SH-SY5Y (cell line): Measurements from ENCODE around the gene MON1A.

Experiments used
- GATA2 ChIP-seq: IDR thresholded peaks from 2 replicates; pipeline ENCODE4 v1.6.1; 2011; ENCODE audit warnings: mild to moderate bottlenecking, low read depth, low read length
- GATA3 ChIP-seq: IDR thresholded peaks from 2 replicates; pipeline ENCODE4 v1.6.1; 2011; ENCODE audit warnings: low read depth, mild to moderate bottlenecking, low read length, moderate library complexity

Gene MON1A

DNA sequence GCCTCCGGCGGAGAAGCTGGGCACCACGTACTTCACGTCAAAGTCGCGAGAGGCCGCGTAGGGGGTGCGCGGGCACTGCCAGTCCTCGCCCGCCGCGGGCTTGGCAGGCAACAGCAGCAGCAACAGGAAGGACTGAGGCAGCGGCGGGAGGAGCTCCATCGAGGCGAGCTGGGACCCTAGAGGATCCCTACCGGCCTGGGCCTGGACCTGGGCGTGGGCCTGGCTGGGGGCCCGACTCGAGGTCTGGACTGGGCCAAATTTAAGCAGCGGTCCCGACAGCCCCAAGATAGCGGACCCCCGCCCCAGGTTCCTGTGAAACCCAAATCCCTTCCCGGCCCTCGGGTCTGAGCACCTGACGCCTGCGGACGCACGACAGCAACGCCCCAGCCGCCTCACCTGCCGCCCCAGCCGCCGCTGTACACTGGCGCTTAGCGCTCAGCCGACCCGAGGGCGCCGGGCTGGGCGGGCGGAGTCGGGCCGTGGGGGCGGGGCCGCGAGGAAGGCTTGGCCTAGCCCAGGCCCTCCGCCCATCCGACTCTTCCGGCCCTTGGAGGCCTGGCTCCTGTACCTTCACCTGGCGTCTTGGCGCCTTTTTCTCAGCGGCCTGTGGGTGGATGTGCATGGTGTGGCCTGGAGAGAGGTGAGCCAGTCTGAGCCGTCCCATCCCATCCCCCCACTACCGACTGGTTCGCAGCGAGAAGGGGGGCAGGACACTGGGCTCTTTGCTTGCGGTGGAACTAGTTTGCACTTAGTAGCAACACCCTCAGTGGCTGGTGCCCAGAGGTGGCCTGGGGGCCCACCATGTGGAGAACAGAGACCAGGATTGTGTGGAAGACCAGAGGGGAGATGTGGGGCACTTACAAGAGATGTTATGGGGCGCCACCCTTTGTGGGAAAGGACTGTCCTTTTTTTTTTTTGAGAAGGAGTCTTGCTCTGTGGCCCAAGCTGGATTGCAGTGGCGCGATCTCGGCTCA, 25.9 kb downstream of the MON1A start, which contains the start of gene MST1R:
Gene MST1R (minus strand): TSS at position 423 of the 974 bp plus-strand sequence. CDS start 264 bp downstream, at position 159.
- TF ChIP-seq GATA2 (no peak), GATA3 (no peak)

DNA sequence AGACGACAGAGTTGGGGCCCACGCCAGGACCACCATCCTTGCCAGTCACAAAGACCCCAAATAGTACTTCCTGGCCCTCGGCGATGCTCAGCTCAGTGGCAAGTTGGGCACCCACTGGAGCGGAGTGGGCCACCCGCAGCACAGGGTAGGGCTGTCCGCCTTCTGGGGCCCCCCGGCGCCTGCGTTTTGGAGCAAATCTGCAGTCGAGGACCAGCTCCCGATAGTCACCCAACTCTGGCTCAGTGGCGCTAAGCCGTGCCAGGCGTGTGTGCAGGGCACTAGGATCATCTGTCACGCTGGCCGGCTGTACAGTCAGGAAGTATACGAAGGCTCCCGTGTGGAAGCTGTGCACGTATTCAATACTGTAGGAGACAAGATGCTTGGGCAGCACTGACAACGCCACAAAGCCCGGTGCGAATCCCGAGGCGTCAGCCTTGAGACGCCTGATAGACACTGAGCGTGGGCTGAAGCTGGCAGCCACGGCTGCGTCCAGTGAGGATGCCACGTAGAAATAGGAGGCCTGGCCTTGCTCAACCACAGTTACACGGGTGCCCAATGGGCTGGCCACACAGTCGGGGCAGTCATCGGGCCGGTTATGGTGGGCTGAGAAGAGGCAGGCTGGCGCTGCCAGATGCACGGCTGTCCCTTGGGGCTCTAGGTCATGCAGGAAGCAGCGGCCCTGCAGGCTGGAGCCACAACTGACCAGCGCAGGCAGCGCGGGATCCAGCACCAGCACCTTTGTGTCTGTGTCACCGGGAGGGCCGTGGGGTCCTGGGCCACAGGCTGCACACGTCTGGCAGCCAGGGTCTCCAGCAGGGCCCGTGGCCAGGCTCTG, 26.9 kb downstream of the MON1A start:
- TF ChIP-seq GATA3 (no peak), GATA2 (no peak)

DNA sequence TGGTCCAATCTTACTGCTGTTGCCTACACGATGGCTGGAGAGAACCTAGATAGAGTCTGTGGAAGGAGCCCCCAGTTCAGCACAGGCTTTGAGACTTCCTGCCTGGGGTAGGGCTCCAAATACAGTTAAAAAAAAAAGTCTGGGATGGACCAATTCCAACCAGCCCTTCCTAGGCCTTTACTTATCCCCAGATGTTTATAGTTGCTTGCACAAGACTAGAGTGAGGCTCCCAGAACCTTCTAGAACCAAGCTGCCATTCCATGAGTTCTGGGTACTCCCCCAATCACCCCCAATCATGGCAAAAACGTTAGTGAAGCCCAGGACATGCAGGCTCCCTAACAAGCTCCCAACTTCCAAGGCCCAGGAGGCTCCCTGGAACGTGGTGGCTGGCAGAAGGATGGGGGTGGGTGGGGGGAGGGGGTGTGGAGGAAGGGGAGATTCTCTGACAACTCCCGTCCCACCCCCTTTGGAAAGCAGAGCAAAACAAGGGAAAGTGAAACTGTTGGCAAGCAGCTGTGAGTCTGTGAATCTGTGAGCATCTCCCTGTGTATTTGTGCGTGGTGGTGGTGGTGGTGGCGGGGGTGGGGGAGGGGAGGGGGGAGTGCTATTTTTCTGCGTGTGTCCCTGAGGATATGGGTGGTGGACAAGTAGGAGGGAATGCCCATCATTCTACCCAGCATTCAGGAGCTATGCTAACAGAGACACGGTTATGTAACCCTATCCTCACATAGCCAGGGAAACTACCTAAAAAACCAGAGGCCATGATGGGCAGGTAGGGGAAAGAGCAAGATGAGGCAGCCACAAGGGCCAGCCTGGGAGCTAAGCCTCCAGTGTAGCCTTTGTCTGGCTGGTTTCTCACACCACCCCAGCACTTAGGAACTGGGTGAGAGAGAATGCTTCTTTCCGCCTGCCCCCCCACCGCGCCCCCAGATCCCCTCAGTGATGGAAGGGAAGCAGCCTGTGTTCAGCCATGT, 28.0 kb downstream of the MON1A start:
- TF ChIP-seq GATA3 (no peak), GATA2 (no peak)

DNA sequence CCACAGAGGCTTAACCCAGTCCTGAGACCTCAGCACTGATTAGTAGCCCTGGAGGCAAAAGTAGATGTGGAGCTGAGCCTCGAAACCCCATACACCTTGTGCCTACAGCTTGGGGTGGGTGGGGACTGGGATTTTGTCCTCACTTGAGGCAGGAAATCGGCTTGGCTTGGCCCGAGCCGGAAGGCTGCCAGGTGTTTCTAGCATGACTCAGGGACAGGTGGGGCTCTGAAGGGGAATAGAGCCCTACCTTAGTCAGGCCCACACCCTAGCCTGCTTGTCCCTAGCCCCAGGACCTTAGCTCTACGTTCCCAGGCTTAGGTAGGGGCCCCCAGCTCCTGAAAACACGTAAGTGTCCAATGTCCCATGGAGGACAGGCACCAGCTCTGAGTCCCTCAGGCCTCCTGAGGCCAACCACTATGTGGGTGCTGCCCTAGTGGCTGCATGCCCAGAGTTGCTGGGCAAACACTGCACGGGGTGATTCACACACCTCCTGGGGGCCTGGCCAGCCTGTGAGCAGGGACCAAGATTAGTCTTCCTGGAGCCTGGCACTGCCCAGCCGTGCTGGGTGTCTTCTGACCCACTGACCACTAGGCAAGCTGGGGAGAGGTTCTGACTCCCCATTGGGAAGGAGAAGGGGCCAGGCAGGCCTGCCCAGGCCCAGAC, 29.0 kb downstream of the MON1A start:
- no peak for TF ChIP-seq GATA2
- no peak for TF ChIP-seq GATA3

DNA sequence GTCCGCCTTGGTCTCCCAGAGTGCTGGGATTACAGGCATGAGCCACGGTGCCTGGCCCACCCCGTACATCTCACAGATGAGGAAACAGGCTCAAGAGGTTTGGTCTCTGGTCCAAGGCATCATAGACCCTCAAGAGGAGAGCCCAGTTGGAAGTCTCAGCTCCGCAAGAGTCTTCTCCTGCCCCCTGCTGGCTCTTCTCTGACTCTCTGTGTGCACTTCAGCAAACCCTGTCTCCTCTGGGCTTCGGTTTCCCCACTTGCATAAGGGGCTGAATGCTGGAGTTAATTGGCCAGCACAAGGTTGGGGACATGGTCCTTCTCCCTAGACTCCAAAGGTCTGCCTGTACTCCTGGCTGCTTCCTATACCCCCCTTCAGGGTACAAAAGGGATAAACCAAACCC, 29.8 kb downstream of the MON1A start:
- TF ChIP-seq GATA3 = no peak
- no peak for TF ChIP-seq GATA2

DNA sequence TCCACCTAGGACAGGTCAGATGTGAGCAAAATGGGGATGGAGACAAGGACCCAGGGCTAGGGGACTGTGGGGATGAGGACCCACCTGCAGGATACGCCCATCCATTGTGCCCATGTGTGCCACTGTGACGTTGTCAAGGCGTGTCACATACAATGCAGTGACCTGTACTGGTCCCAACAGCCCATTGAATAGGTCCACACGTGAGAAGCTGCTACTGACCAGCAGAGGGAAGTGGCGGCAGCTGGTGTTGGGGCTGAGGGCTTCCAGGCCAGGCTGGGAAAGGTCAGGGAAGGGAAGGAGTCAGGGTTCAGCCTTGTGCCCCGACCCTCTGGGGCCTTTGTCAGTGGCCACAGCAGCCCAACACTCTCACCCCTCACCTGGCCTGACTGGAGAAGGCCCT, 30.6 kb downstream of the MON1A start:
- TF ChIP-seq GATA3 (no peak), GATA2 (no peak)

DNA sequence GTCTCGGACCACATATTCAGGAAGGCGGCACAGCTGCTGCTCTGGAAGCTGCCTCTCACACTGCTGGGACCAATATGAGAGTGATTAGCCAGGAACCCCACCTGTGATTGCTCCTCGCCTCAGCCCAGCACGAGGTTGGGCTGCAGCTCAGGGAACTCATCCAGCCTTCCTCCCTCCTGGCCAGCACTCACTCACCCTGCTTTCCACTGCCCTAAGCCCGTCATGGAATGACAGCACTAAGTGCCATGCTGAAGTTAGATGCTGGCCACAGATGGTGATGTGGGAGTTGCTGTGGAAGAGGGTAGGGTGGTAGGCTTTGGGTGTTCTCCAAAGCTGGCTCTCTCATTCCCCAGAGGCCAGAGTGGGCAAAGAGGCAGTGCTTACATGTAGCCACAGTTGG, 33.3 kb downstream of the MON1A start:
- no peak for TF ChIP-seq GATA2
- no peak for TF ChIP-seq GATA3

DNA sequence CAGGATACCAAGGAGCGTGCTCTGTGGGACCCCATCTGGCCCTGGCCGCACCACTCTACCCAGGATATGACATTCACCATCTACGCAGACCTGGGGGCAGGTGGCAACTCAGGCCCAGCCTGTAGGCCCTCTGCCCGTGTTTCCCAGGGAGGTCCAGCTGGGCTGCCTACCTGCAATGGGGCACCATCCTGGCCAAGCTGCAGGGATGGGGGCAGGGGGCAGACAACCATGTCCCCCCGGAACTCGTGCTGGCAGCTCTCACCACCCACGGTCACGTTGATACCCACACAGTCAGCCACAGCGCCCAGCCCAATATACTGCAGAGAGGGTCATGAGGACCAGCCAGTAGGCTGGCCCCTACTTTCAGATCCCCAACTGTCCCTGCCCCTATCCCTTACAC, 33.8 kb downstream of the MON1A start:
- TF ChIP-seq GATA2 (no peak), GATA3 (no peak)

DNA sequence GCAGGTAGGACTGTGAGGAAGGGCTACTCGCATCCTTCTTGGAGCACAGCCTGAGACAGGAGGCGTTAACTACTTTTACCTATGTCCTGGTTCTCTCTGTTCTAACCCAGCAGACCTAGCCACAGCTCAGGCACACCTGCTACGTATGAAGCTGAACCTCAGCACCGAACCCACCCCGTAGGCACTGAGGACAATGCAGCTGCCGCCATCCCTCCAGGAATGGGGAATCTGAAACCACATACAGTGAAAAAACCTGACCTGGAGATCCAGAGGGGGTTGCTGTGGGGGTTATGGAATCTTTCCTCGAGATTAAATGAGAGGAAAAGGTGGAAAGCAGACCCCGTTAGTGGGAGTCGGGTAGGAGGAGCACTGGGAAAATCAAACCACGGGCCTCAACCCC, 40.3 kb downstream of the MON1A start:
- TF ChIP-seq GATA2 = no peak
- TF ChIP-seq GATA3 = no peak

DNA sequence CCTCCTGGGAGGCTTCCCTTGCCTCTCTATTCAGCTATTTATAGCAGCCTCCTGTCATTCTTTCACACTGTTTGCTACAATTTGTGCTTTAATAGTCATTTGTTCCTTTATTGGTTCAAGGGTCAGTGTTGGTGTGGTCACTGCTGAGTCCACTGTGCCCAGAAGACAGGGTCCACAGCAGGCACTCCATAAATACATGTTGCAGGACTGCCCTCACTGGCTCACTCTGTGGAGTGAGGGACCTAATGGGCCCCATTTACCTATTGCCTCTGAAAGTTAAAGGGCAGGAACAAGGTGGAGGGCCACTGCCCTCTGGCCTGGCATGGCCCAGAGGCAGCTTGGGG, 42.7 kb downstream of the MON1A start:
- no peak for TF ChIP-seq GATA2
- TF ChIP-seq GATA3 = no peak

DNA sequence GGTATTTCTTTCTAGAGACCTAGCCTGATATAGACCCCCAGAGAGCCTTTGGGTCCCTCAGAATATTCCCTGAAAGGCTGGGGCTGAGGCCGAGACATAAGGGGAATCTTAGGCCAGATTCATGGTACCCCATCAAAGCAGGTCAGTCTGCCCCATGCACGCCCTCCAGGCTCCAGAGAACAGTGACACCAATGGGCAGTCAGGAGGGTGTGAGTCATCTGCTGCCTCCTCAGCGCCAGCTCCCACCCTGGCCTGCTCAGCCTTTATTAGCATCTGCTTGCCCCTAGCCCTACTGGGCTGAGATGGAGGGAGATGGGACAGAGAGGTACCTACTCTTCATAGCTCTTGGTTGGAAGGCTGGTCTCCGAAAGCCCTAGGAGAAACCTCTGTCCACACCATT, 45.6 kb downstream of the MON1A start:
- TF ChIP-seq GATA3 = no peak
- TF ChIP-seq GATA2 = no peak

DNA sequence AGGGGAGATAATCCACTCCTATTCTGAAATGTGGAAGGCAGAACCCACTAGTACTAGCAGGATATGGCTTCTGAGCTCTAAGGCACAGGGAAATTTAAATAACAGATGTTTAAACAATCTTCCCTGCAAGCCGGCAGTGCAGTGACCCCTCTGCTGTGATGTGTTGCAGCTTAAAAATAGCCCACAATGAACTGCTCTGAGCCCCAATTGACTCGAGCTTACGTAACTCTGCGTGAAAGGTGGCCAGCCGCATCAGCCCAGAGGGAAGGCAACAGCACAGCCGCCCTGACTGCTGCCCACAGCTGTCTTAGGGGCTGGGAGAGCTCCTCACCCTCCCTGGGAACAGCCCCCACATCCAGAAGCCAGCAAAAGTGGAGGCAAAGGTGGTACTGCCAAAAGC, 47.4 kb downstream of the MON1A start:
- no peak for TF ChIP-seq GATA3
